Liver (tissue), 3 donors: ENCODE measurements around the gene SLC2A4RG.

ENCODE experiments used
- GABPA ChIP-seq, 2 donors: IDR thresholded peaks in 1 of 2; conservative IDR thresholded peaks in 1 of 2; 2 replicates each; pipeline ENCODE4 v1.6.1; 2016; ENCODE audit warnings: antibody characterized with exemption in 2 of 2, mild to moderate bottlenecking in 1 of 2, moderate library complexity in 1 of 2
- SP1 ChIP-seq: IDR thresholded peaks from 2 replicates; pipeline ENCODE4 v1.6.1; 2018; ENCODE audit warnings: antibody characterized with exemption, mild to moderate bottlenecking
- TF ChIP-seq, protein P1 (sequence below): fragments of 150-350 bp; IDR thresholded peaks from 2 replicates; pipeline ENCODE4 v1.5.1; 2017; ENCODE audit warnings: improper control_type of control experiment, low read depth, low read length; ENCODE audit not compliant: missing input control
- TF ChIP-seq, protein P2 (sequence below): IDR thresholded peaks from 2 replicates; pipeline ENCODE4 v1.6.1; 2016; ENCODE audit warnings: antibody characterized with exemption
- donor health status: healthy.
- donor health status: healthy.

DNA sequence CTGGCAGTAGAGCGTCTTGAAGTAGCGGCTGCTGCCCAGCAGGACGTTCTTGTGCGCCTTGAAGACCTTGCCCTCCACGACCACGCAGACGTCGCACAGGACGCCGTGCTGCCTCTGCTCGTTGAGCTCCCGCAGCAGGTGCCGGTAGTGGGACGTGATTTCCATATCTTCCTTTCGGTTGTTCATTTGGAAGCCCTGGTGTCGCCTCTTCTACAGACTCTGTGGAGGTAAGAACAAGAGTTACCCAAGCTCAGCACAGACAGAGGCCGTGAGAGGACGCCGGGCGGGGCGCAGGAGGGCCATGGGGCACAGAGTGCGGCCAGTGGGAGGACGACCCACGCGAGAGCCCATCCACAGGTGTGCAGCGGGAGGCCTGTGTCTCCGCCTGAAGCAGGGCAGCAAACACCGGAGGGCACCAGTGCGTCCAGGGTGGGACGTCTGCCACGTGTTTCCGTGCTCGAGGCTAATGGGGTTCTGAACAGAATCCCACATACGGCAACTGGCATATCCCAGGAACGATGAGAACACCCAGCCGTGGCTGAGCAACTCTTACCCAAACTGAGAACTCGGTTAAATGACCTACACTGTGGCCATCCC is 51.1 kb downstream of the SLC2A4RG start:
- TF ChIP-seq, protein P1, sequence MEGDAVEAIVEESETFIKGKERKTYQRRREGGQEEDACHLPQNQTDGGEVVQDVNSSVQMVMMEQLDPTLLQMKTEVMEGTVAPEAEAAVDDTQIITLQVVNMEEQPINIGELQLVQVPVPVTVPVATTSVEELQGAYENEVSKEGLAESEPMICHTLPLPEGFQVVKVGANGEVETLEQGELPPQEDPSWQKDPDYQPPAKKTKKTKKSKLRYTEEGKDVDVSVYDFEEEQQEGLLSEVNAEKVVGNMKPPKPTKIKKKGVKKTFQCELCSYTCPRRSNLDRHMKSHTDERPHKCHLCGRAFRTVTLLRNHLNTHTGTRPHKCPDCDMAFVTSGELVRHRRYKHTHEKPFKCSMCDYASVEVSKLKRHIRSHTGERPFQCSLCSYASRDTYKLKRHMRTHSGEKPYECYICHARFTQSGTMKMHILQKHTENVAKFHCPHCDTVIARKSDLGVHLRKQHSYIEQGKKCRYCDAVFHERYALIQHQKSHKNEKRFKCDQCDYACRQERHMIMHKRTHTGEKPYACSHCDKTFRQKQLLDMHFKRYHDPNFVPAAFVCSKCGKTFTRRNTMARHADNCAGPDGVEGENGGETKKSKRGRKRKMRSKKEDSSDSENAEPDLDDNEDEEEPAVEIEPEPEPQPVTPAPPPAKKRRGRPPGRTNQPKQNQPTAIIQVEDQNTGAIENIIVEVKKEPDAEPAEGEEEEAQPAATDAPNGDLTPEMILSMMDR, result no peak
- TF ChIP-seq, protein P2, sequence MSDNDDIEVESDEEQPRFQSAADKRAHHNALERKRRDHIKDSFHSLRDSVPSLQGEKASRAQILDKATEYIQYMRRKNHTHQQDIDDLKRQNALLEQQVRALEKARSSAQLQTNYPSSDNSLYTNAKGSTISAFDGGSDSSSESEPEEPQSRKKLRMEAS, result no peak
- no peak for TF ChIP-seq GABPA (IDR thresholded peaks at IDR 0.05 in 1 of 2, conservative IDR thresholded peaks at IDR 0.05 in 1 of 2)
- no peak for TF ChIP-seq SP1
